Measurements from ENCODE around the gene KLHL1.
"Not testable (repeated sequence)": the region's sequence is repeated elsewhere in the genome, so short reads cannot be mapped to it uniquely, and the experiment has no call there.

The KLHL1 gene

GRCh38 chr13:70108356-70109105 lies at the start of gene KLHL1:
KLHL1 (minus strand) TSS chr13:70108452; CDS start chr13:70107699, 753 bp downstream.
- H3K36me3 Mint-ChIP-seq: no peaks in the 10 kb centered on the region
- H3K4me1 Mint-ChIP-seq: no peaks in the 10 kb centered on the region
- no peak within 1 kb of the TSS for H3K27ac Mint-ChIP-seq
- H3K9me3 Mint-ChIP-seq: no peaks in the 10 kb centered on the region
- H3K27me3 Mint-ChIP-seq: peaks cover 2% of the 10 kb centered on the region
- no peak within 1 kb of the TSS for H3K4me3 Mint-ChIP-seq

DNA sequence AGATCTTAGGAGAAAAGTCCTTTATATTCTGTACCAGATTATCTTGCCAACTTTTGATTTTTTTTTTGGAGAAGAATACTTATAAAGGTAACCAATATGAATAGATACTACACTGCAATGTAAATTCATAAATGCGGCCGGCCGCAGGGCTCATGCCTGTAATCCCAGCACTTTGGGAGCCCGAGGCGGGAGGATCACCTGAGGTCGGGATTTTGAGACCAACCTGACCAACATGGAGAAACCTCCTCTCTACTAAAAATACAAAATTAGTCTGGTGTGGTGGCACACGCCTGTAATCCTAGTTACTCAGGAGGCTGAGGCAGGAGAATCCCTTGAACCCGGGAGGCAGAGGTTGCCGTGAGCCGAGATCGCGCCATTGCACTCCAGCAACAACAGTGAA lies 34.4 kb upstream of the KLHL1 start:
- not testable (repeated sequence) for H3K27ac Mint-ChIP-seq, H3K9me3 Mint-ChIP-seq, H3K4me1 Mint-ChIP-seq, H3K4me3 Mint-ChIP-seq, H3K36me3 Mint-ChIP-seq, H3K27me3 Mint-ChIP-seq

DNA sequence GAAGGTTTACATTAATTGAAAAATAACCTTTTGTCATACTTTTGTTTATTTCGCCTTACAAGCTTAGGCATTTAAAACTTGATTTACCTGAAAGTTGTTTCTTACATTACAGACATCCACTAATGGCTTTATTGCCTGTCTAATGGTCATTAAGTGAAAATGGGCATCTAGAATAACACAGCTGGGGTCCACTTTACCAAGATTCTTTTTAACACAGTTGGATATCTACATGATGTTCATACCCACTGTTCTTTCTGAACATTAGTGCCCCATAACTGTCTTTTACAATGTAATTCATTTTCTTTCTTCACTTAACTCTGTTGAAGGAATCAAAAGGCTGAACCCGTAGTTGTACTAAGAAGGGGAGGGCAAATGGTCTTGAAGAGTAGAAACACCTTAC lies 19.8 kb upstream of the KLHL1 start:
- peaks cover 5% of the 10 kb centered on the region for H3K9me3 Mint-ChIP-seq
- no peak overlapping the region for H3K4me3 Mint-ChIP-seq
- no peaks in the 10 kb centered on the region for H3K4me1 Mint-ChIP-seq
- no peaks in the 10 kb centered on the region for H3K27me3 Mint-ChIP-seq
- no peaks in the 10 kb centered on the region for H3K36me3 Mint-ChIP-seq
- no peak overlapping the region for H3K27ac Mint-ChIP-seq

- peaks cover 5% of the 10 kb centered on the region for H3K9me3 Mint-ChIP-seq
- H3K36me3 Mint-ChIP-seq: no peaks in the 10 kb centered on the region
- H3K27me3 Mint-ChIP-seq: no peaks in the 10 kb centered on the region
- H3K4me1 Mint-ChIP-seq: no peaks in the 10 kb centered on the region
- no peak overlapping the region for H3K27ac Mint-ChIP-seq
- no peak overlapping the region for H3K4me3 Mint-ChIP-seq
Observed at GRCh38 chr13:70125693-70126092, 17.4 kb upstream of the KLHL1 start.

GRCh38 chr13:70117338-70117905 lies 9.2 kb upstream of the KLHL1 start:
- Mint-ChIP-seq H3K9me3 (peaks cover 5% of the 10 kb centered on the region), H3K4me1 (no peaks in the 10 kb centered on the region), H3K4me3 (no peak overlapping the region), H3K27ac (no peak overlapping the region), H3K36me3 (no peaks in the 10 kb centered on the region), H3K27me3 (no peaks in the 10 kb centered on the region)

- H3K36me3 Mint-ChIP-seq: no peaks in the 10 kb centered on the region
- H3K4me3 Mint-ChIP-seq: no peak within 1 kb of the TSS
- no peak within 1 kb of the TSS for H3K27ac Mint-ChIP-seq
- H3K9me3 Mint-ChIP-seq: peaks cover 6% of the 10 kb centered on the region
- no peaks in the 10 kb centered on the region for H3K4me1 Mint-ChIP-seq
- H3K27me3 Mint-ChIP-seq: peaks cover 2% of the 10 kb centered on the region
Observed at GRCh38 chr13:70107498-70108281, 562 bp downstream of the KLHL1 start, which contains the start of gene ATXN8OS. ATXN8OS (plus strand) TSS chr13:70107826.

GRCh38 chr13:70107125-70107497 lies 1.1 kb downstream of the KLHL1 start:
- H3K9me3 Mint-ChIP-seq: peaks cover 6% of the 10 kb centered on the region
- H3K36me3 Mint-ChIP-seq: no peaks in the 10 kb centered on the region
- no peak overlapping the region for H3K27ac Mint-ChIP-seq
- H3K4me1 Mint-ChIP-seq: no peaks in the 10 kb centered on the region
- H3K27me3 Mint-ChIP-seq: peaks cover 2% of the 10 kb centered on the region
- no peak overlapping the region for H3K4me3 Mint-ChIP-seq

DNA sequence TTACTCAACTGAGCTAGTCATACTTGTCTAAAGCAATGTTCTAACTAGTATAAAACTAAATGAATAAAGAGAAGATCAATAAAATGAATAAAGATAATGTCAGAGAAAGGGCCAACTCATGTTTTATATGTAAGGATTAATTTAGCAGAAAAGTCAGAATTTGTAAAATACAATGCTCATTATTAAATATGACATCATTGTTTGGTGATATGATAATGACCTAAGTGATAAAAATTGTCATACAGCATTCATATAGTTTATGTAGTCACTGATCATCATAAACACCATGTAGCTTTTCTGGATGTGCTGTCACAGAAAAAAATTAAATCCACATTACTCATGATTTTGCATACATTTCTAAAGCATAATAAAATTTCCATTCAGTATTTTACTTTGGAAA lies 3.8 kb downstream of the KLHL1 start:
- Mint-ChIP-seq H3K9me3 (peaks cover 6% of the 10 kb centered on the region), H3K4me1 (no peaks in the 10 kb centered on the region), H3K27ac (no peak overlapping the region), H3K4me3 (no peak overlapping the region), H3K36me3 (no peaks in the 10 kb centered on the region), H3K27me3 (peaks cover 2% of the 10 kb centered on the region)

DNA sequence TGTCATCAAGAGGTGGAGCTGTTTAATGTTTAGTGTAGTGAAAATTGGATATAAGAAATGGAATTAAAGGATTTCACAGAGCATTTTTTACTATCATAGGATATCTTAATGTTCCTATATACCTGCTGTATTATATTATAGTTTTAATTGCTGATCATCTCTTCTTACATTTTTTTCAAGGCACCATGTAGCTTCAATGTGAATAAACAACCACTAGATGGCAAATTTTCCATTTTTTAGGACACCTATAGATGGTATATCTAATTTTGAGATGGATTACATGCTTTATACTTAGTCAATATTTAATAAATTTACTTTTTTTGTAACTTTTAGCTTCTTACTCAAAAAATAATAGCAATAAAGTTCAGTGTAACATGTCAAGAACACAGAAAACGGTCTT lies 9.6 kb downstream of the KLHL1 start:
- H3K4me1 Mint-ChIP-seq: no peaks in the 10 kb centered on the region
- H3K4me3 Mint-ChIP-seq: no peak overlapping the region
- H3K9me3 Mint-ChIP-seq: peaks cover 6% of the 10 kb centered on the region
- H3K36me3 Mint-ChIP-seq: no peaks in the 10 kb centered on the region
- H3K27me3 Mint-ChIP-seq: no peaks in the 10 kb centered on the region
- H3K27ac Mint-ChIP-seq: no peak overlapping the region

- no peak overlapping the region for H3K4me3 Mint-ChIP-seq
- no peaks in the 10 kb centered on the region for H3K27me3 Mint-ChIP-seq
- H3K36me3 Mint-ChIP-seq: no peaks in the 10 kb centered on the region
- no peaks in the 10 kb centered on the region for H3K4me1 Mint-ChIP-seq
- peaks cover 7% of the 10 kb centered on the region for H3K9me3 Mint-ChIP-seq
- no peak overlapping the region for H3K27ac Mint-ChIP-seq
Observed at GRCh38 chr13:70090036-70090723, 18.1 kb downstream of the KLHL1 start.

GRCh38 chr13:70088926-70089325 lies 19.3 kb downstream of the KLHL1 start:
- Mint-ChIP-seq H3K36me3 (no peaks in the 10 kb centered on the region), H3K9me3 (peaks cover 7% of the 10 kb centered on the region), H3K27ac (no peak overlapping the region), H3K4me3 (no peak overlapping the region), H3K27me3 (no peaks in the 10 kb centered on the region), H3K4me1 (no peaks in the 10 kb centered on the region)

GRCh38 chr13:70087247-70087646 lies 21.0 kb downstream of the KLHL1 start:
- Mint-ChIP-seq H3K36me3 (no peaks in the 10 kb centered on the region), H3K27ac (no peak overlapping the region), H3K4me3 (no peak overlapping the region), H3K27me3 (no peaks in the 10 kb centered on the region), H3K4me1 (no peaks in the 10 kb centered on the region), H3K9me3 (peaks cover 7% of the 10 kb centered on the region)

- no peaks in the 10 kb centered on the region for H3K4me1 Mint-ChIP-seq
- H3K36me3 Mint-ChIP-seq: no peaks in the 10 kb centered on the region
- peaks cover 7% of the 10 kb centered on the region for H3K9me3 Mint-ChIP-seq
- H3K27me3 Mint-ChIP-seq: no peaks in the 10 kb centered on the region
- no peak overlapping the region for H3K27ac Mint-ChIP-seq
- H3K4me3 Mint-ChIP-seq: no peak overlapping the region
Observed at GRCh38 chr13:70080012-70080411, 28.2 kb downstream of the KLHL1 start.

DNA sequence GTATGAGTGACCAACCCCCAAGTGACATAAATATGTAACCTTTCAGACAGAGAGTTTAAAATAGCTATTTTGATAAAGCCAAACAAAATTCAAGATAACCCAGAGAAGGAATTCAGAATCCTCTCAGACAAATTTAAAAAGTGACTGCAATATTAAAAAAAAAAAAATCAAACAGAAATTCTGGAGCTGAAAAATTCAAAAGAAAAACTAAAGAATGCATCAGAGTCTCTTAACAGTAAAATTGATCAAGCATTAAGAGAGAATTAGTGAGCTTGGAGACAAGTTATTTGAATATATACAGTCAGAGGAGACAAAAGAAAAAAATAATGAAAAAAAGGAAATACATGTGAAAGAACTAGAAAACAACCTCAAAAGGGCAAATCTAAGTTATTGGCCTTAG lies 53.7 kb downstream of the KLHL1 start:
- H3K4me3 Mint-ChIP-seq: no peak overlapping the region

DNA sequence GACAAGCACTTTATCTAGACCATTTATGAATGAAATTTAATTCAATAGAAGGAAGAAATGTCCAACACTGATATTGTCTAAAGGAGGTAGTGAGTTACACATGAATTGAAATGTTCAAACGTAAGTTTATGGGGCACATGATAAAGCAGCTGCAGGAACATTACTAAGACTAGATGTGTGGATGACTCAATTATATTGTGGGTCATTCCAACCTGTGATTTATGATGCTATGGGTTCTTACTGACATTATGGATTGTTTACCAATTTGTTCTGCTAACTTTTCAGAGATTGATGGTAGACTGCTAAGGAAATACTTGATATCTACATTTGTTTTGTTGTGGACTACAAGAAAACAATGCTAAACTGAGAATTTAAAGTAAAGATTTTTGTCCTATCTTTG lies 56.7 kb downstream of the KLHL1 start:
- H3K36me3 Mint-ChIP-seq: no peaks in the 10 kb centered on the region

More for the DNA sequence above, 53.7 kb downstream of the KLHL1 start:
- Mint-ChIP-seq H3K27me3 (no peaks in the 10 kb centered on the region), H3K9me3 (peaks cover 7% of the 10 kb centered on the region), H3K27ac (no peak overlapping the region), H3K36me3 (no peaks in the 10 kb centered on the region), H3K4me1 (no peaks in the 10 kb centered on the region)

GRCh38 chr13:70043685-70044084 lies 64.6 kb downstream of the KLHL1 start:
- H3K4me1 Mint-ChIP-seq: no peaks in the 10 kb centered on the region
- no peak overlapping the region for H3K4me3 Mint-ChIP-seq
- no peaks in the 10 kb centered on the region for H3K36me3 Mint-ChIP-seq
- H3K27me3 Mint-ChIP-seq: no peaks in the 10 kb centered on the region
- H3K9me3 Mint-ChIP-seq: peaks cover 4% of the 10 kb centered on the region
- no peak overlapping the region for H3K27ac Mint-ChIP-seq

More for the DNA sequence above, 56.7 kb downstream of the KLHL1 start:
- peaks cover 7% of the 10 kb centered on the region for H3K9me3 Mint-ChIP-seq
- H3K4me3 Mint-ChIP-seq: no peak overlapping the region
- no peaks in the 10 kb centered on the region for H3K27me3 Mint-ChIP-seq
- no peaks in the 10 kb centered on the region for H3K4me1 Mint-ChIP-seq
- H3K27ac Mint-ChIP-seq: no peak overlapping the region

Measured in activated naive CD4-positive, alpha-beta T cell treated with anti-CD3 and anti-CD28 coated beads, Interleukin-2, amount 50 U/mL, for 24 hours (primary cell).